ENCODE measurements around the gene ADIPOQ. TPM values are rescaled to one million over a fixed set of nuclear protein-coding genes. Genes with fewer than 3 reads are reported as not detected.
"Not testable (repeated sequence)": the region's sequence is repeated elsewhere in the genome, so short reads cannot be mapped to it uniquely, and the experiment has no call there.

ADIPOQ gene
- total RNA-seq, 1 experiment from 2014 or later = not detected

- Histone ChIP-seq H3F3A (ENCODE audit: low read length, unreplicated experiment) (no peaks in the 10 kb centered on the region), H3K4me2 (ENCODE audit: low read length) (no peak overlapping the region), H3K4me1 (ENCODE audit: insufficient read depth, low read length) (peaks cover 13% of the 10 kb centered on the region), H3K27me3 (ENCODE audit: low read length) (no peaks in the 10 kb centered on the region), H3K4me3 (ENCODE audit: low read length) (no peak overlapping the region), H3K27ac (ENCODE audit: low read length) (no peak overlapping the region), H2AFZ (ENCODE audit: low read length) (no peak overlapping the region), H3K36me3 (ENCODE audit: low read depth, low read length) (no peaks in the 10 kb centered on the region), H4K20me1 (ENCODE audit: low read length) (no peaks in the 10 kb centered on the region), H3K79me2 (ENCODE audit: low read length) (no peaks in the 10 kb centered on the region), H3K9me3 (ENCODE audit: low read length) (no peaks in the 10 kb centered on the region), H3K9ac (ENCODE audit: low read length) (no peak overlapping the region), H3K9me2 (replicated peaks; ENCODE audit: low read length) (no peaks in the 10 kb centered on the region)
- CTCF ChIA-PET = interaction anchor here (0.7 kb wide), 1 partner anchor 219 kb away, joined by 3 read pairs; no protein-coding TSS in a partner anchor
- TF ChIP-seq CTCF (conservative IDR thresholded peaks at IDR 0.05; ENCODE audit: low read depth, low read length) (no peak), EZH2phosphoT487 (IDR thresholded peaks at IDR 0.05; ENCODE audit: borderline replicate concordance, low read length) (no peak), EZH2 (IDR thresholded peaks at IDR 0.05; ENCODE audit: low read length, unreplicated experiment) (no peak)
- intact Hi-C loops (cut with micrococcal nuclease) = no loop called here
- POLR2A ChIA-PET (ENCODE audit: unreplicated experiment) = no interaction called here
- DNase-seq = no peak
- no TSS peak for BruUV-seq (replicated peaks)
- no peak for ATAC-seq
Measured at GRCh38 chr3:186882150-186882524, 39.6 kb downstream of the ADIPOQ start.

- H3K27ac ChIP-seq (ENCODE audit: low read length) = peak overlapping the region; percentile 9; the same call in 1 of the 2 replicates
- BruUV-seq (replicated peaks) = no TSS peak
- no peaks in the 10 kb centered on the region for H3K9me3 ChIP-seq (ENCODE audit: low read length)
- no peaks in the 10 kb centered on the region for H3F3A ChIP-seq (ENCODE audit: low read length, unreplicated experiment)
- ChIA-PET CTCF (no interaction called here), POLR2A (ENCODE audit: unreplicated experiment) (no interaction called here)
- H3K9ac ChIP-seq (ENCODE audit: low read length) = no peak overlapping the region
- TF ChIP-seq EZH2 (IDR thresholded peaks at IDR 0.05; ENCODE audit: low read length, unreplicated experiment) (no peak), EZH2phosphoT487 (IDR thresholded peaks at IDR 0.05; ENCODE audit: borderline replicate concordance, low read length) (no peak), CTCF (conservative IDR thresholded peaks at IDR 0.05; ENCODE audit: low read depth, low read length) (no peak)
- H3K27me3 ChIP-seq (ENCODE audit: low read length) = no peaks in the 10 kb centered on the region
- H3K9me2 ChIP-seq (replicated peaks; ENCODE audit: low read length) = no peaks in the 10 kb centered on the region
- H3K79me2 ChIP-seq (ENCODE audit: low read length) = no peaks in the 10 kb centered on the region
- DNase-seq = peak; percentile 88
- peaks cover 13% of the 10 kb centered on the region for H3K4me1 ChIP-seq (ENCODE audit: insufficient read depth, low read length)
- intact Hi-C loops (cut with micrococcal nuclease) = no loop called here
- no peaks in the 10 kb centered on the region for H3K36me3 ChIP-seq (ENCODE audit: low read depth, low read length)
- no peak overlapping the region for H2AFZ ChIP-seq (ENCODE audit: low read length)
- peak; percentile 98 for ATAC-seq
- H3K4me3 ChIP-seq (ENCODE audit: low read length) = no peak overlapping the region
- H4K20me1 ChIP-seq (ENCODE audit: low read length) = no peaks in the 10 kb centered on the region
- H3K4me2 ChIP-seq (ENCODE audit: low read length) = peak overlapping the region; percentile 24; the same call in 1 of the 2 replicates
Measured at GRCh38 chr3:186882881-186883685, 40.6 kb downstream of the ADIPOQ start.

- POLR2A ChIA-PET (ENCODE audit: unreplicated experiment) = no interaction called here
Measured at GRCh38 chr3:186883686-186884058, 41.2 kb downstream of the ADIPOQ start.

GRCh38 chr3:186884868-186885267, 42.4 kb downstream of the ADIPOQ start:
- H3K4me1 ChIP-seq (ENCODE audit: insufficient read depth, low read length) = peaks cover 13% of the 10 kb centered on the region
- H3F3A ChIP-seq (ENCODE audit: low read length, unreplicated experiment); H3K4me2 ChIP-seq (ENCODE audit: low read length); H3K9ac ChIP-seq (ENCODE audit: low read length); H3K27ac ChIP-seq (ENCODE audit: low read length); CTCF ChIA-PET; H3K9me3 ChIP-seq (ENCODE audit: low read length); H3K79me2 ChIP-seq (ENCODE audit: low read length); H4K20me1 ChIP-seq (ENCODE audit: low read length); H3K4me3 ChIP-seq (ENCODE audit: low read length); H2AFZ ChIP-seq (ENCODE audit: low read length); POLR2A ChIA-PET (ENCODE audit: unreplicated experiment); ATAC-seq; H3K9me2 ChIP-seq (replicated peaks; ENCODE audit: low read length); H3K36me3 ChIP-seq (ENCODE audit: low read depth, low read length); intact Hi-C loops (cut with micrococcal nuclease); DNase-seq; BruUV-seq (replicated peaks); H3K27me3 ChIP-seq (ENCODE audit: low read length): not testable (repeated sequence)

More at GRCh38 chr3:186883686-186884058, 41.2 kb downstream of the ADIPOQ start:
- no peak for ATAC-seq
- Histone ChIP-seq H3K4me1 (ENCODE audit: insufficient read depth, low read length) (peaks cover 13% of the 10 kb centered on the region), H3K79me2 (ENCODE audit: low read length) (no peaks in the 10 kb centered on the region), H3K27ac (ENCODE audit: low read length) (no peak overlapping the region), H3F3A (ENCODE audit: low read length, unreplicated experiment) (no peaks in the 10 kb centered on the region), H4K20me1 (ENCODE audit: low read length) (no peaks in the 10 kb centered on the region), H3K9ac (ENCODE audit: low read length) (no peak overlapping the region), H3K36me3 (ENCODE audit: low read depth, low read length) (no peaks in the 10 kb centered on the region), H3K4me2 (ENCODE audit: low read length) (no peak overlapping the region), H3K27me3 (ENCODE audit: low read length) (no peaks in the 10 kb centered on the region), H2AFZ (ENCODE audit: low read length) (no peak overlapping the region), H3K9me3 (ENCODE audit: low read length) (no peaks in the 10 kb centered on the region), H3K4me3 (ENCODE audit: low read length) (no peak overlapping the region), H3K9me2 (replicated peaks; ENCODE audit: low read length) (no peaks in the 10 kb centered on the region)
- CTCF ChIA-PET = no interaction called here
- intact Hi-C loops (cut with micrococcal nuclease) = no loop called here
- TF ChIP-seq EZH2 (IDR thresholded peaks at IDR 0.05; ENCODE audit: low read length, unreplicated experiment) (no peak), EZH2phosphoT487 (IDR thresholded peaks at IDR 0.05; ENCODE audit: borderline replicate concordance, low read length) (no peak), CTCF (conservative IDR thresholded peaks at IDR 0.05; ENCODE audit: low read depth, low read length) (no peak)
- DNase-seq = no peak
- no TSS peak for BruUV-seq (replicated peaks)
